ENCODE data around the gene TSPAN15.

DNA sequence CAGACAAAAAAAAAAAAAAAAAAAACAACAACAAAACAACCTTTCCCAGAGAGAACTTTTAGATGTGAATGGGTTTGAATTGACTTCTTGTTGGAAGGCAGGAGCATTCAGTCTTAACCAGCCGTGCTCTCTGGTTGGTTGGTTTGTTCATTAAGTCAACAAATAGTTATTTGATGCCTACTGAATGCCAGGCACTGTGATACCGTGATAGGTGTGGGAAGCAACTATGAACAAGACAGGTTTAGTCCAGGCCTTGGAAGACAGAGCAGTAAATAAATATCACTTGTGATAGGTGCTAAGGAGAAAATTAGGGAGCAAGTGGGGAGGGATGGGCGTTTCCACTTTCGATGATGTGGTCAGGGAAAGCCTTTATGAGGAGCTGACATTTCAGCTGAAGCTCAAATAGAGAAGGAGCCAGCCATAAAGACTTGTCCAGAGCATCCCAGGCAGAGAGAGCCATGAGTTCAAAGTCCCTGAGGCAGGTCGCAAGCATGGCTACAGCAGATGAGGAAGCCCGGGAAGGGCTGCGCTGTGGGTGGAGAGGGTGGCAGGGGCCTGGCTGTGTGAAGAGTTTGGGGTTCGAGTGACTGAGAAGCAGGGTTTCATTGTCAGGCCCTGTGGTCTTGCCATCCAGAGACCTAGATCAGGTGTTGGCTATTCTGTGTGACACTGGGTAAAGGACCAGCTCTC lies 8.0 kb downstream of the TSPAN15 start:
- TF ChIP-seq CTCF (conservative IDR thresholded peaks at IDR 0.05; ENCODE audit: low read depth, low read length) (no peak), EZH2 (IDR thresholded peaks at IDR 0.05; ENCODE audit: low read length, unreplicated experiment) (no peak), EZH2phosphoT487 (IDR thresholded peaks at IDR 0.05; ENCODE audit: borderline replicate concordance, low read length) (no peak)

Measured in PC-3 (cell line).